AG09309 (cell line): ENCODE measurements around the gene PPP2R3B.

Experiments
- DNase-seq: peaks from one replicate; pipeline ENCODE4 v3.0.0-alpha.2; 2010; ENCODE audit warnings: low read depth
- H3K4me3 ChIP-seq: 2 replicates; pipeline ENCODE4 v1.5.1; 2011; ENCODE audit warnings: mild to moderate bottlenecking, low read depth, low read length, moderate library complexity; ENCODE audit not compliant: control insufficient read depth
- TF ChIP-seq, protein P1 (sequence below): IDR thresholded peaks from 2 replicates; pipeline ENCODE4 v1.5.1; 2011; ENCODE audit warnings: mild to moderate bottlenecking, low read depth, low read length, inconsistent platforms; ENCODE audit not compliant: insufficient read depth, control insufficient read depth; ENCODE audit errors: missing control alignments

Gene PPP2R3B

DNA sequence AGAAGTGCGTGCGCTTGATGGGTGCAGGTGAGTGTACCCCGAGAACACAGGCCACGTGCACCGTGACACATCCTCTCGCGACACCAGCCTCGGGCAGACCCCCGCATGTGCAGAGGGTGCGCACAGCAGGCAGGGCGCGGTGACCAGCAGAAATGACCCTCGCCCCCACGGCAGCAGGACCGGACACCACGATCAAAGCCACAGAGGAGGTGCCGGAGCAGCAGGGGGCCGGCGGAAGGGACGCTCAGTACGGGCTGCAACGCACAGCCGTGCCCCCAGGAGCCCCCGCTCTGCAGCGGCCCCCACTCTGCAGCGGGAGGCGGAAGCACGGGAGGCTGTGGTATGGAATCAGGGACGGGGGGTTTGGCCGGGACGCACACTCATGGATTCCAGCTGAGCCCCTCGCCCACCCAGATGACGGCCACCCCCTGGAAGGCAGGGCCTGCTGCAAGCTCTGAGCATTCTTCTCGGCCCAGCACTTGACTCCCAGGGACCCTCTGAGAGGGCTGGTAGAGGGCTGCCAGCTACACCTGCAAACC, 17.1 kb downstream of the PPP2R3B start:
- TF ChIP-seq, protein P1, sequence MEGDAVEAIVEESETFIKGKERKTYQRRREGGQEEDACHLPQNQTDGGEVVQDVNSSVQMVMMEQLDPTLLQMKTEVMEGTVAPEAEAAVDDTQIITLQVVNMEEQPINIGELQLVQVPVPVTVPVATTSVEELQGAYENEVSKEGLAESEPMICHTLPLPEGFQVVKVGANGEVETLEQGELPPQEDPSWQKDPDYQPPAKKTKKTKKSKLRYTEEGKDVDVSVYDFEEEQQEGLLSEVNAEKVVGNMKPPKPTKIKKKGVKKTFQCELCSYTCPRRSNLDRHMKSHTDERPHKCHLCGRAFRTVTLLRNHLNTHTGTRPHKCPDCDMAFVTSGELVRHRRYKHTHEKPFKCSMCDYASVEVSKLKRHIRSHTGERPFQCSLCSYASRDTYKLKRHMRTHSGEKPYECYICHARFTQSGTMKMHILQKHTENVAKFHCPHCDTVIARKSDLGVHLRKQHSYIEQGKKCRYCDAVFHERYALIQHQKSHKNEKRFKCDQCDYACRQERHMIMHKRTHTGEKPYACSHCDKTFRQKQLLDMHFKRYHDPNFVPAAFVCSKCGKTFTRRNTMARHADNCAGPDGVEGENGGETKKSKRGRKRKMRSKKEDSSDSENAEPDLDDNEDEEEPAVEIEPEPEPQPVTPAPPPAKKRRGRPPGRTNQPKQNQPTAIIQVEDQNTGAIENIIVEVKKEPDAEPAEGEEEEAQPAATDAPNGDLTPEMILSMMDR: no peak
- no peak overlapping the region for H3K4me3 ChIP-seq
- DNase-seq: no peak

DNA sequence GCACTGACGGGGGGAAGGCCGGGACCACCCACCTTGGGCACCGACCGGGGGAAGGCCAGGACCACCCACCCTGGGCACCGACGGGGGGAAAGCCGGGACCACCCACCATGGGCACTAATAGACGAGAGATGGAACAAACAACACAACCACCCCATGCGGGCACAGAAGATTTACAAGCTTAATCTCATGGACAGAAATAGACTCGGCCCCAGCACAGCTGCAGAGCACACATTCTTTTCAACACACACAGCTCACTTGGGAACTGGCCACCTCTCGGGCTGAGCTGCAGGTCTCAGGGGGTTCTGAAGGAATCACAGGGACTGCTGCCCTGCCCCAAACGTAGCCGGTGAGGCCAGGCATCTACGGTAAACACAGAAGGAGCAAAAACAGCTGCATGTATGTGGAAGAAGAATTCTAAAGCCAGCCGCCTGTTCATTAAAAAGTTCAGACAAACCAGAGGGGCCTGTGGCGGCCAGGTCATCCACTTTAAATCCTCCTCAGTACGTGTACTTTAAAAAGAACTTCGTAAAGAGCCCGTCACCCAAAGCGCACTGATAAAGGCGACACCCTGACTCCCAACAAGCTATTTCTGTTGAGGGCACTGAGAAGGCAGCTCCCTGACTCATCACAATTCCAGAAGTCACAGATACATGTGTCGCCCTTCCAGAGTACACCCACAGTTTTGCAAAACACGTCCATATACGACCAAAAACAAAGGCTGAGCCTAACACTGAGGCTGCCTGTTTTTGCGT, 17.7 kb downstream of the PPP2R3B start:
- H3K4me3 ChIP-seq: no peak overlapping the region
- TF ChIP-seq, protein P1: no peak
- no peak for DNase-seq

DNA sequence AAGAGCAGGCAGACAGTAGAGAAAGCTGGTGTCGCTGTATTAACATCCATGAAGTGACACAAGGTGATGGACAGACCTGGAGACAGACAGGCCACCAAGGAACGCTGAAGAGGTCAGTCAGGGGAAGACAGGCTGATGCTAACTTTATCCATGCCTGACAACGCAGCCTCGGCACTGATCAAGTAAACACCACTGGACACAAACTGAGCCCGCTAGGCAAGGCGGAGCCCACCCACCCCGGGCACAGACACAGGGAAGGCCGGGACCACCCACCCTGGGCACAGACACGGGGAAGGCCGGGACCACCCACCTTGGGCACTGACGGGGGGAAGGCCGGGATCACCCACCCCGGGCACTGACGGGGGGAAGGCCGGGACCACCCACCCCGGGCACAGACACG, 18.8 kb downstream of the PPP2R3B start:
- DNase-seq: no peak
- TF ChIP-seq, protein P1: no peak
- H3K4me3 ChIP-seq: no peak overlapping the region

DNA sequence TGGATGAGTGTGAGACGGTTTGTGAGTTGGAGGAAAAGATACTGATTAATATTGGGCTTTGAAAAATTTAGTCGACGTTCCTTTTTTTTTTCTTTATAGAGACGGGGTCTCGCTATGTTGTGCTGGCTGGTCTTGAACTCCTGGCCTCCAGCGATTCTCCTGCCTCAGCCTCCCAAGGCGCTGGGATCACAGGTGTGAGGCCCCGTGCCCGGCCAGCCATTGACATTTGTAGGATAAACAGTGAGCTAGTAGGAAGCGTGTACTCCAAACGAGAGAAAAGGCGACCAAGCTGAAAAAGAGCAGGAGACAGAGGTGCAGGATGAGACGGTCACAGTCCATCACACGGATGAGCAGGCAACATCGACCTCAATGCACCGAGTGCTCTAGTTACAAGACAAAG, 19.4 kb downstream of the PPP2R3B start:
- TF ChIP-seq, protein P1: no peak
- no peak overlapping the region for H3K4me3 ChIP-seq

DNA sequence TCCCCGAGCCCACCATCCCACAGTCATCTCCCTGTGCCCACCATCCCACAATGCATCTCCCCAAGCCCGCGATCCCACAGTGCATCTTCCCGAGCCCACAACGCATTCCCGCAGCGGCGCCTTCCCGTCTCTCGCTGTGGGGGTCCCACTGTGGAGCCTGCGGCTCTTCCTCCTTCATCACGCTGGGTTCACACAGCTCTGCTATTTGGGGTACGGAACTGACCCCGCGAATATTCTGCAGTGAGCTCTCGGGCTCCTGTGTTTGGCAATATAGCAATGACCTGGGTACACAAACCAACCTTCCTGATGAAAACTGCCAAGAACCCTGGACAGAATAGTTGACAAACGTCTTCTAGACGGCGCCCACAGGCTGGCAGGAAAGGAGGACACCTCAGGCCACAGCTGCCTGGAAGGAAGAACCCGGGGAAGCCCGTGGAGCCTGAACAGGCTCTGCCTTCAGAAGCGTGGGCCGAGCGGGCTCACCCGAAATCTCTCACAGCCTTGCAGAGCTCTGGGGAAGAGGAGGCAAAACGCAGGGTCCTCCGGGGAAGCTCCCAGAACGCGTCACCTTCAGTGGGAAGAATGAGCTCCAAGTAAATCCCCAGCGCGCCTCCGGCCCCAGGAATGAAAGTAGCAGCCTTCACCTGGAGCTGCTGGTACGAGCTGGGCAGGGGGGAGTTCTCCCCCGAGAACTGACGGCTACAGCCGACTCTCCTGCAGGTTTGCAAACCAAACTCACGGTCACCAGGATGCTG, 22.9 kb downstream of the PPP2R3B start:
- no peak overlapping the region for H3K4me3 ChIP-seq
- DNase-seq: no peak
- TF ChIP-seq, protein P1: no peak

More for the DNA sequence above, 19.4 kb downstream of the PPP2R3B start:
- no peak for DNase-seq

DNA sequence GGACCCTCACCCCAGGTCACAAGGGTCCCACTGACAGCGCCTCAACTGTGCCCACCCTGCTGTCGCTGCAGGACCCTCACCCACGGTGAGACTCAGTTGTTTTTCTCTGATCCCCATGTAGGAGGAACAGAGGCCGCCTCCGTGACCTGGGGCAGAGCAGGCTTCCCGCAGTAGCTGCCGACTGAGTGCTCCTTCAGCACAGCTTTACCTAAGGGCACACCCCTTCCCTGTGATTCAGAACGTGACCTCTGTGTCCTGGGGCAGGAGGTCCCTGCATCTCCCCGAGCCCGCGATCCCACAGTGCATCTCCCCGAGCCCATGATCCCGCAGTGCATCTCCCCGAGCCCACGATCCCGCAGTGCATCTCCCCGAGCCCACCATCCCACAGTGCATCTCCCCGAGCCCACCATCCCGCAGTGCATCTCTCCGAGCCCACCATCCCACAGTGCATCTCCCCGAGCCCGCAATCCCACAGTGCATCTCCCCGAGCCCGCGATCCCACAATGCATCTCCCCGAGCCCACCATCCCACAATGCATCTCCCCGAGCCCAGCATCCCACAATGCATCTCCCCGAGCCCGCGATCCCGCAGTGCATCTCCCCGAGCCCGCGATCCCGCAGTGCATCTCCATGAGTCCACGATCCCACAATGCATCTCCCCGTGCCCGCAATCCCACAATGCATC, 23.6 kb downstream of the PPP2R3B start:
- TF ChIP-seq, protein P1: no peak
- H3K4me3 ChIP-seq: no peak overlapping the region
- DNase-seq: no peak
